OCI-LY1 (cell line): ENCODE data around the gene SPECC1L.

Experiments
- H2AFZ ChIP-seq: fragments of 200-600 bp; sonication (generic), shearing (Covaris generic); 2 replicates; pipeline ENCODE4 v1.6.0; 2014; ENCODE audit warnings: antibody characterized with exemption, mild to moderate bottlenecking, low read length
- H3F3A ChIP-seq: fragments of 200-600 bp; sonication (generic), shearing (Covaris generic); 2 replicates; pipeline ENCODE4 v1.6.0; 2014; ENCODE audit warnings: mild to moderate bottlenecking, antibody characterized with exemption, low read length, moderate library complexity; ENCODE audit not compliant: insufficient read depth
- H3K27ac ChIP-seq: fragments of 200-600 bp; sonication (generic); 2 replicates; pipeline ENCODE4 v1.5.1; 2014; ENCODE audit warnings: low read length, mixed run types, mild to moderate bottlenecking, low read depth; ENCODE audit not compliant: poor library complexity, severe bottlenecking
- H3K27me3 ChIP-seq: fragments of 200-600 bp; sonication (generic); 2 replicates; pipeline ENCODE4 v1.6.0; 2014; ENCODE audit warnings: antibody characterized with exemption, mild to moderate bottlenecking, low read length, moderate library complexity; ENCODE audit not compliant: insufficient read depth
- H3K36me3 ChIP-seq: fragments of 200-600 bp; sonication (generic); 2 replicates; pipeline ENCODE4 v1.6.1; 2014; ENCODE audit warnings: mild to moderate bottlenecking, antibody characterized with exemption, low read length, moderate library complexity, mixed read lengths; ENCODE audit not compliant: insufficient read depth
- H3K4me1 ChIP-seq: fragments of 200-600 bp; sonication (generic); 2 replicates; pipeline ENCODE4 v1.5.1; 2014; ENCODE audit warnings: mild to moderate bottlenecking, low read length, moderate library complexity; ENCODE audit not compliant: insufficient read depth, severe bottlenecking
- H3K4me2 ChIP-seq: fragments of 200-600 bp; sonication (generic), shearing (Covaris generic); 2 replicates; pipeline ENCODE4 v1.6.1; 2014; ENCODE audit warnings: low read length
- H3K4me3 ChIP-seq: fragments of 200-600 bp; sonication (generic); 2 replicates; pipeline ENCODE4 v1.5.1; 2014; ENCODE audit warnings: low read length, low read depth, mild to moderate bottlenecking, mixed read lengths; ENCODE audit not compliant: poor library complexity, severe bottlenecking
- H3K79me2 ChIP-seq: fragments of 200-600 bp; shearing (Covaris generic); 2 replicates; pipeline ENCODE4 v1.6.1; 2016; ENCODE audit warnings: mixed run types, low read length, mixed read lengths; ENCODE audit not compliant: insufficient read depth
- H3K9ac ChIP-seq: fragments of 200-600 bp; sonication (generic), shearing (Covaris generic); 2 replicates; pipeline ENCODE4 v1.6.1; 2014; ENCODE audit warnings: mild to moderate bottlenecking, low read length, mixed read lengths
- H3K9me2 ChIP-seq: fragments of 200-600 bp; sonication (generic), shearing (Covaris generic); 2 replicates; pipeline ENCODE4 v1.6.1; 2014; ENCODE audit warnings: low read depth, mild to moderate bottlenecking, low read length, mixed read lengths
- H3K9me3 ChIP-seq: fragments of 200-600 bp; shearing (Covaris generic); 2 replicates; pipeline ENCODE4 v1.6.1; 2014; ENCODE audit warnings: low read length, mixed read lengths
- H4K20me1 ChIP-seq: fragments of 200-600 bp; sonication (generic), shearing (Covaris generic); 2 replicates; pipeline ENCODE4 v1.6.0; 2016; ENCODE audit warnings: mild to moderate bottlenecking, low read length; ENCODE audit not compliant: insufficient read depth
- EZH2 ChIP-seq: fragments of 200-600 bp; sonication (generic), shearing (Covaris generic); IDR thresholded peaks from 2 replicates; pipeline ENCODE4 v1.8.0; 2017; ENCODE audit warnings: borderline replicate concordance, mixed run types, mild to moderate bottlenecking, antibody characterized with exemption, low read length, moderate library complexity, mixed read lengths
- TF ChIP-seq, protein P1 (sequence below): fragments of 200-600 bp; sonication (generic), shearing (Covaris generic); IDR thresholded peaks from 2 replicates; pipeline ENCODE4 v1.5.1; 2017; ENCODE audit warnings: mild to moderate bottlenecking, antibody characterized with exemption, low read length, moderate library complexity, mixed read lengths

The SPECC1L gene

GRCh38 chr22:24355574-24355973 is 84.9 kb downstream of the SPECC1L start:
- H3K36me3 ChIP-seq, result peaks cover 72% of the 10 kb centered on the region
- no peak overlapping the region for H3K27ac ChIP-seq
- H3K79me2 ChIP-seq, result no peaks in the 10 kb centered on the region
- H3K4me1 ChIP-seq, result no peaks in the 10 kb centered on the region
- TF ChIP-seq, protein P1, sequence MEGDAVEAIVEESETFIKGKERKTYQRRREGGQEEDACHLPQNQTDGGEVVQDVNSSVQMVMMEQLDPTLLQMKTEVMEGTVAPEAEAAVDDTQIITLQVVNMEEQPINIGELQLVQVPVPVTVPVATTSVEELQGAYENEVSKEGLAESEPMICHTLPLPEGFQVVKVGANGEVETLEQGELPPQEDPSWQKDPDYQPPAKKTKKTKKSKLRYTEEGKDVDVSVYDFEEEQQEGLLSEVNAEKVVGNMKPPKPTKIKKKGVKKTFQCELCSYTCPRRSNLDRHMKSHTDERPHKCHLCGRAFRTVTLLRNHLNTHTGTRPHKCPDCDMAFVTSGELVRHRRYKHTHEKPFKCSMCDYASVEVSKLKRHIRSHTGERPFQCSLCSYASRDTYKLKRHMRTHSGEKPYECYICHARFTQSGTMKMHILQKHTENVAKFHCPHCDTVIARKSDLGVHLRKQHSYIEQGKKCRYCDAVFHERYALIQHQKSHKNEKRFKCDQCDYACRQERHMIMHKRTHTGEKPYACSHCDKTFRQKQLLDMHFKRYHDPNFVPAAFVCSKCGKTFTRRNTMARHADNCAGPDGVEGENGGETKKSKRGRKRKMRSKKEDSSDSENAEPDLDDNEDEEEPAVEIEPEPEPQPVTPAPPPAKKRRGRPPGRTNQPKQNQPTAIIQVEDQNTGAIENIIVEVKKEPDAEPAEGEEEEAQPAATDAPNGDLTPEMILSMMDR, result no peak
- TF ChIP-seq EZH2, result no peak
- no peak overlapping the region for H2AFZ ChIP-seq
- no peaks in the 10 kb centered on the region for H3K27me3 ChIP-seq
- no peak overlapping the region for H3K9ac ChIP-seq
- no peaks in the 10 kb centered on the region for H4K20me1 ChIP-seq
- no peak overlapping the region for H3K4me3 ChIP-seq
- H3F3A ChIP-seq, result no peaks in the 10 kb centered on the region
- no peaks in the 10 kb centered on the region for H3K9me2 ChIP-seq
- no peak overlapping the region for H3K4me2 ChIP-seq
- no peaks in the 10 kb centered on the region for H3K9me3 ChIP-seq

DNA sequence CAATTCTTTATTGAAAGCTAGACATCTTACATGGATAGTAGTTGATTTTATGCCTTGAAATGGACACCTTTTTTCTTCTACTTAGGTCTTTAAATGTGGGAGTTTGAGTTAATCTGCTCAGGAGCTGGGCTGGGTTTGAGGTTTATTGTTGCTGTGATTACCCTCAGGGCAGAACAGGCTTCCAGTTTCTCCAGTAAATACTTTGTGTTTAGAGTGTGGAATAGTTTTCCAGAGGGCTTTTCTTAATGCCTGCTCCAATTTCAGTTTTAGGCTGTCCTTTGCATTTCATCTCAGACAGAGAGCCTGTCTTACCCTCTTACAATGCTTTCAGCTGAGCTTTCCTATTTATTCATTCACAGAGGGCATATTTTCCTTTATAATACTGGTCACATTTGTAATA is 86.9 kb downstream of the SPECC1L start:
- Histone ChIP-seq H3K9me2 (no peaks in the 10 kb centered on the region), H3K4me2 (no peak overlapping the region), H3F3A (no peaks in the 10 kb centered on the region), H3K79me2 (no peaks in the 10 kb centered on the region), H2AFZ (no peak overlapping the region), H3K4me1 (no peaks in the 10 kb centered on the region), H3K9me3 (no peaks in the 10 kb centered on the region), H3K4me3 (no peak overlapping the region), H4K20me1 (no peaks in the 10 kb centered on the region), H3K27ac (no peak overlapping the region), H3K36me3 (peaks cover 68% of the 10 kb centered on the region), H3K27me3 (no peaks in the 10 kb centered on the region), H3K9ac (no peak overlapping the region)
- no peak for TF ChIP-seq EZH2
- TF ChIP-seq, protein P1, result no peak

GRCh38 chr22:24358105-24358836 is 87.6 kb downstream of the SPECC1L start:
- no peak overlapping the region for H3K4me3 ChIP-seq
- no peaks in the 10 kb centered on the region for H4K20me1 ChIP-seq
- peaks cover 68% of the 10 kb centered on the region for H3K36me3 ChIP-seq
- H3K9me2 ChIP-seq, result no peaks in the 10 kb centered on the region
- H3K79me2 ChIP-seq, result no peaks in the 10 kb centered on the region
- no peaks in the 10 kb centered on the region for H3K27me3 ChIP-seq
- H3F3A ChIP-seq, result no peaks in the 10 kb centered on the region
- no peak overlapping the region for H3K27ac ChIP-seq
- no peak overlapping the region for H3K4me2 ChIP-seq
- H3K4me1 ChIP-seq, result no peaks in the 10 kb centered on the region
- no peak overlapping the region for H2AFZ ChIP-seq
- TF ChIP-seq EZH2, result no peak
- TF ChIP-seq, protein P1, result no peak
- no peaks in the 10 kb centered on the region for H3K9me3 ChIP-seq
- no peak overlapping the region for H3K9ac ChIP-seq
